WTC11 (cell line): ENCODE data around the gene PRSS27. TPM values are rescaled to one million over a fixed set of nuclear protein-coding genes. Genes with fewer than 3 reads are reported as not detected.
A peak's percentile ranks its signal among the peaks of the same experiment; 100 is the strongest.

Source experiments
- ATAC-seq: fragments of 200-7000 bp; cut with Tn5 transposase; 2 replicates; pipeline ENCODE4 v1.10.0; 2021; ENCODE audit warnings: mild to moderate bottlenecking, moderate library complexity
- CTCF ChIA-PET: fragments of 300-600 bp; sonication (Branson Sonifier 250); formaldehyde crosslinking; loops from one replicate; lab custom pipeline; 2021; ENCODE audit warnings: antibody characterized with exemption; lab: Charles Lee
- POLR2A ChIA-PET: fragments of 350-600 bp; sonication (Branson Sonifier 250); formaldehyde crosslinking; loops from one replicate; lab custom pipeline; 2021; ENCODE audit warnings: antibody characterized with exemption; lab: Charles Lee
- DNase-seq: peaks from one replicate; pipeline ENCODE4 v3.0.0; 2021; ENCODE audit warnings: low spot score
- H3K27ac Mint-ChIP-seq: 2 replicates; pipeline ENCODE4 v1.8.0; 2021; ENCODE audit warnings: mixed read lengths
- H3K27me3 Mint-ChIP-seq: 2 replicates; pipeline ENCODE4 v1.8.0; 2021; ENCODE audit warnings: low read depth, mild to moderate bottlenecking, moderate library complexity, mixed read lengths
- H3K36me3 Mint-ChIP-seq: 2 replicates; pipeline ENCODE4 v1.8.0; 2021; ENCODE audit warnings: mixed read lengths
- H3K4me1 Mint-ChIP-seq: 2 replicates; pipeline ENCODE4 v1.8.0; 2022; ENCODE audit warnings: mixed read lengths
- H3K4me3 Mint-ChIP-seq: 2 replicates; pipeline ENCODE4 v1.8.0; 2021; ENCODE audit warnings: mild to moderate bottlenecking, moderate library complexity, mixed read lengths
- H3K9me3 Mint-ChIP-seq: 2 replicates; pipeline ENCODE4 v1.8.0; 2021; ENCODE audit warnings: mixed read lengths
- CBFB ChIP-seq: sonication (generic); formaldehyde crosslinking; IDR thresholded peaks from 2 replicates; pipeline ENCODE4 v1.8.1; 2022; ENCODE audit warnings: mild to moderate bottlenecking, low read depth, missing genetic modification reagents
- E2F5 ChIP-seq: sonication (generic); formaldehyde crosslinking; IDR thresholded peaks from 2 replicates; pipeline ENCODE4 v1.8.1; 2022; ENCODE audit warnings: mild to moderate bottlenecking, moderate library complexity, missing genetic modification reagents
- ERG ChIP-seq: fragments of 250-450 bp; sonication (Bioruptor Pico); IDR thresholded peaks from 2 replicates; pipeline ENCODE4 v1.8.0; 2021; ENCODE audit warnings: mild to moderate bottlenecking
- ETV6 ChIP-seq: sonication (generic); formaldehyde crosslinking; IDR thresholded peaks from 2 replicates; pipeline ENCODE4 v1.8.1; 2022; ENCODE audit warnings: mild to moderate bottlenecking, missing genetic modification reagents
- FOXP1 ChIP-seq: sonication (generic); formaldehyde crosslinking; IDR thresholded peaks from 2 replicates; pipeline ENCODE4 v1.8.0; 2022; ENCODE audit warnings: missing genetic modification reagents, mild to moderate bottlenecking, moderate library complexity, borderline replicate concordance
- JUN ChIP-seq: sonication (generic); formaldehyde crosslinking; IDR thresholded peaks from 2 replicates; pipeline ENCODE4 v1.8.0; 2023; ENCODE audit warnings: mild to moderate bottlenecking, missing genetic modification reagents
- NFYB ChIP-seq: sonication (generic); formaldehyde crosslinking; conservative IDR thresholded peaks from 2 replicates; pipeline ENCODE4 v1.8.0; 2022; ENCODE audit warnings: low read depth, missing genetic modification reagents
- PRDM15 ChIP-seq: sonication (generic); formaldehyde crosslinking; IDR thresholded peaks from 2 replicates; pipeline ENCODE4 v1.8.0; 2022; ENCODE audit warnings: missing genetic modification reagents
- RELA ChIP-seq: sonication (generic); formaldehyde crosslinking; IDR thresholded peaks from 2 replicates; pipeline ENCODE4 v1.8.1; 2022; ENCODE audit warnings: missing genetic modification reagents, mild to moderate bottlenecking, borderline replicate concordance
- ZMAT4 ChIP-seq: fragments of 250-450 bp; sonication (Bioruptor Pico); IDR thresholded peaks from 2 replicates; pipeline ENCODE4 v1.9.0; 2021; ENCODE audit warnings: mild to moderate bottlenecking
- ZNF219 ChIP-seq: sonication (generic); formaldehyde crosslinking; IDR thresholded peaks from 2 replicates; pipeline ENCODE4 v1.8.0; 2023; ENCODE audit warnings: missing genetic modification reagents, mild to moderate bottlenecking, borderline replicate concordance
- ZNF232 ChIP-seq: sonication (generic); formaldehyde crosslinking; IDR thresholded peaks from 2 replicates; pipeline ENCODE4 v1.8.0; 2022; ENCODE audit warnings: mild to moderate bottlenecking, missing genetic modification reagents
- ZNF281 ChIP-seq: sonication (generic); formaldehyde crosslinking; IDR thresholded peaks from 2 replicates; pipeline ENCODE4 v1.8.0; 2023; ENCODE audit warnings: mild to moderate bottlenecking, missing genetic modification reagents
- total RNA-seq: library from RNA; stranded (reverse); gene quantifications from 3 replicates; pipeline ENCODE4 v1.2.3, GENCODE V29; 2021
- TF ChIP-seq, protein P1 (sequence below): fragments of 200-600 bp; IDR thresholded peaks from 2 replicates; pipeline ENCODE4 v1.8.0; 2022; ENCODE audit warnings: antibody characterized with exemption
- TF ChIP-seq, protein P2 (sequence below): fragments of 250-450 bp; sonication (Bioruptor Pico); IDR thresholded peaks from 2 replicates; pipeline ENCODE4 v1.9.0; 2021; ENCODE audit warnings: moderate library complexity, mild to moderate bottlenecking, inconsistent platforms, borderline replicate concordance

The PRSS27 gene
- total RNA-seq, 1 experiment from 2014 or later, result 5.1 TPM

GRCh38 chr16:2752850-2753732 lies 33.1 kb upstream of the PRSS27 start:
- TF ChIP-seq ZNF219, result 0 out of 2 replicates have a peak, but pooled peaks have one; percentile 65
- no peak for TF ChIP-seq RELA (CRISPR knock-in tag)
- TF ChIP-seq, protein P1, sequence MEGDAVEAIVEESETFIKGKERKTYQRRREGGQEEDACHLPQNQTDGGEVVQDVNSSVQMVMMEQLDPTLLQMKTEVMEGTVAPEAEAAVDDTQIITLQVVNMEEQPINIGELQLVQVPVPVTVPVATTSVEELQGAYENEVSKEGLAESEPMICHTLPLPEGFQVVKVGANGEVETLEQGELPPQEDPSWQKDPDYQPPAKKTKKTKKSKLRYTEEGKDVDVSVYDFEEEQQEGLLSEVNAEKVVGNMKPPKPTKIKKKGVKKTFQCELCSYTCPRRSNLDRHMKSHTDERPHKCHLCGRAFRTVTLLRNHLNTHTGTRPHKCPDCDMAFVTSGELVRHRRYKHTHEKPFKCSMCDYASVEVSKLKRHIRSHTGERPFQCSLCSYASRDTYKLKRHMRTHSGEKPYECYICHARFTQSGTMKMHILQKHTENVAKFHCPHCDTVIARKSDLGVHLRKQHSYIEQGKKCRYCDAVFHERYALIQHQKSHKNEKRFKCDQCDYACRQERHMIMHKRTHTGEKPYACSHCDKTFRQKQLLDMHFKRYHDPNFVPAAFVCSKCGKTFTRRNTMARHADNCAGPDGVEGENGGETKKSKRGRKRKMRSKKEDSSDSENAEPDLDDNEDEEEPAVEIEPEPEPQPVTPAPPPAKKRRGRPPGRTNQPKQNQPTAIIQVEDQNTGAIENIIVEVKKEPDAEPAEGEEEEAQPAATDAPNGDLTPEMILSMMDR, result no peak
- peak; percentile 5; the same call in 1 of the 2 replicates for TF ChIP-seq E2F5 (CRISPR knock-in tag)
- TF ChIP-seq, protein P2, sequence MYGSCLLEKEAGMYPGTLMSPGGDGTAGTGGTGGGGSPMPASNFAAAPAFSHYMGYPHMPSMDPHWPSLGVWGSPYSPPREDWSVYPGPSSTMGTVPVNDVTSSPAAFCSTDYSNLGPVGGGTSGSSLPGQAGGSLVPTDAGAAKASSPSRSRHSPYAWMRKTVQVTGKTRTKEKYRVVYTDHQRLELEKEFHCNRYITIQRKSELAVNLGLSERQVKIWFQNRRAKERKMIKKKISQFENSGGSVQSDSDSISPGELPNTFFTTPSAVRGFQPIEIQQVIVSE (CRISPR knock-in tag), result no peak
- no peak for TF ChIP-seq ZNF232 (CRISPR knock-in tag)
- peak; percentile 40; the same call in 1 of the 2 replicates for TF ChIP-seq ZNF281 (CRISPR knock-in tag)
- no peak for TF ChIP-seq ETV6 (CRISPR knock-in tag)
- TF ChIP-seq ERG, result no peak
- H3K27me3 Mint-ChIP-seq, result no peaks in the 10 kb centered on the region
- ChIA-PET CTCF (interaction anchor here (0.8 to 1.5 kb wide), 3 partner anchors 16 to 172 kb away, joined by 3 to 6 read pairs (median 4); no protein-coding TSS in a partner anchor), POLR2A (interaction anchor here (0.6 to 1.3 kb wide), 6 partner anchors 9 to 508 kb away, joined by 3 to 4 read pairs (median 3); partner anchors contain the start of gene KCTD5)
- peak overlapping the region; percentile 95 for H3K27ac Mint-ChIP-seq
- peaks cover 38% of the 10 kb centered on the region for H3K4me1 Mint-ChIP-seq
- ATAC-seq, result peak; percentile 29
- H3K36me3 Mint-ChIP-seq, result peaks cover 46% of the 10 kb centered on the region
- peak overlapping the region; percentile 89 for H3K4me3 Mint-ChIP-seq
- no peaks in the 10 kb centered on the region for H3K9me3 Mint-ChIP-seq
- no peak for DNase-seq

DNA sequence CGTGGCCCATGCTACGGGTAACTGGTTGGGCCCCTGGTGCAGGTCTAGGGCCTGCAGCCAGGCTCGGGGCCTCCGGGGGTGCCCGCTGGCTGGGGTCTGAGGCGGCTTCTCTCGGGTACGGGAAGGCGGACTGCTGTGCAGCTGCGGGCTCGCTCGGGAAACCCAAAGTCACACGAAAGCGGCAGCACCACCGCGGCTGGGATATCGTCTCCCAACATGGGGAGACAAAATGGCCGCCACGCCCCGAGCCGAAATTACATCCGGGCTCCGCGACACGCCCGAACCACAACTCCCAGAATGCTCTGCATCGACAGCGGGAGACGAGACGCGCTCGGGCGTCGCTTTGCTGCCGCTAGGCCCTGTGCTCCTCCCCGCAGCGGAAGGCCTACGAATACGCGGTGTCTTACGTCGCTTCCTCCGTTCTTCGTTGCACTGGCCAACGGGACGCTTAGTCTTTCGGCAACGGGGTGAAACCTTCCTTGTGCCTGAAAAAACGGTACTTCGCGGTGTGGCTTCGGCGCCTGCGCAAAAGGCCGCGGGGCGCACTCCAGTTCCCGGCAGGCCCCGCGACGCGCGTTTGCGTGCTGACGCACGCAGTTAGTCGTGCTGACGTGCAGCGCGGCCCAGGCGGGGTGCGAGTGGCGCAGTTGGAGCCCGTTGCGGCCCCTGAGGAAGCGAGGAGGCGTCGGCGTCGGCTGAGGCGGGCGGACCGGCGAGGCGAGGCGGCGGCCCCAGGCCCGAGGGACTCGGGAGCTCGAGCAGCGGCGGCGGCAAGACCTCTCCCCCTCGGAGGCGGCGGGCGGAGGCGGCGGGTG lies 32.2 kb upstream of the PRSS27 start, which contains the start of gene SRRM2:
SRRM2 (plus strand) TSS at position 604 of the 815 bp plus-strand sequence. CDS start 3,727 bp downstream, outside the sequence.
- ChIA-PET CTCF (interaction anchor here (0.8 to 1.5 kb wide), 4 partner anchors 15 to 173 kb away, joined by 3 to 6 read pairs (median 4); no protein-coding TSS in a partner anchor), POLR2A (interaction anchor here (0.6 to 1.3 kb wide), 8 partner anchors 14 to 149 kb away, joined by 3 to 4 read pairs (median 3); partner anchors contain the start of gene KCTD5)
- Mint-ChIP-seq H3K4me1 (peaks cover 38% of the 10 kb centered on the region), H3K9me3 (no peaks in the 10 kb centered on the region), H3K27me3 (no peaks in the 10 kb centered on the region), H3K36me3 (peaks cover 37% of the 10 kb centered on the region), H3K4me3 (peak within 1 kb of the TSS; percentile 89), H3K27ac (peak within 1 kb of the TSS; percentile 100)
- DNase-seq (peak; percentile 96), ATAC-seq (peak; percentile 81)
- TF ChIP-seq JUN (CRISPR knock-in tag), result peak; percentile 69; the same call in 1 of the 2 replicates
- no peak; the same call in 1 of the 2 replicates for TF ChIP-seq ZMAT4 (CRISPR knock-in tag)
- TF ChIP-seq PRDM15, result 0 out of 2 replicates have a peak, but pooled peaks have one; percentile 28
- TF ChIP-seq NFYB (CRISPR knock-in tag), result peak; percentile 35; the same call in 1 of the 2 replicates
- TF ChIP-seq RELA (CRISPR knock-in tag), result no peak
- peak; percentile 56; the same call in 1 of the 2 replicates for TF ChIP-seq E2F5 (CRISPR knock-in tag)
- TF ChIP-seq CBFB, result 0 out of 2 replicates have a peak, but pooled peaks have one; percentile 84
- TF ChIP-seq FOXP1 (CRISPR knock-in tag), result peak; percentile 41; the same call in 1 of the 2 replicates
